DMS53 (cell line): ENCODE results near the gene FAM24A.

Source experiments
- DNase-seq: peaks from one replicate; lab custom pipeline; 2025; lab: John Stamatoyannopoulos, UW

The FAM24A gene

DNA sequence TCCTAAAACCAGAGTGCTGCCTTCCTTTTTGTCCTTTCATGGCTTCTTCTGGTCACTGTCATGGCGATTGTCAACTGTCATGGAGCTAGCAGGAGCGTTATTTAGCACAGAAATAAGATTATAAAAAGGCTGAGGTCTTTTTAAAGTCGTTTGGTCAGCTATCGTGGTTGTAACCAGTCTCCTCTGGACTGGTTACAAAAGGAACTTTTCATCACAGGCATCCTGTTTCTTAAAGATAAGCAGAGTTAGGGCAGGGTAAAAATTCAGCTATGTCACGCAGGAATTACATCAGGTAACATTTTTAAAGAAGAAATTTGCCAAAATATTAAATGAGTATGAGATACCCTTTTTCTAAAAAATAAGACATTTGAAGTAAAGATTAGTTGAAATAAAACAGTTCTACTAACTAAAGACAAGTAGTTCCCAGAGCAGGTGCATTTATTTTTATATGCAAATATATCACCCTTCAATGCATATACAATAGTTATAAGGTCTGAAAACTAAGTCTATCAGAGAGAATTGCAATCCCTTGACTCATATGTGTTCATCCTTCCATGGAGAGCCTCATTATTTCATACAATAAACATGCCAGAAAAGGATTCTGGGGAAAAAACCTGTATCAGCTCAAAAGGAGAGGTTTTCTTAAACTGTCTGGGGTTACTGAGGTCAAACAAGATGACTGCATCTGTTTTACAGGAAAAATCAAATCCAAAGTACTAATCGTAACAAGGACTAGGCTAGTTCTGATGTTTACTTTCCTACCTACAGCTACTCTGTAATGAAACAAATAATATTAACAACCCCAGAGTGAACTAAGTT, 20.9 kb downstream of the FAM24A start:
- DNase-seq = no peak

DNA sequence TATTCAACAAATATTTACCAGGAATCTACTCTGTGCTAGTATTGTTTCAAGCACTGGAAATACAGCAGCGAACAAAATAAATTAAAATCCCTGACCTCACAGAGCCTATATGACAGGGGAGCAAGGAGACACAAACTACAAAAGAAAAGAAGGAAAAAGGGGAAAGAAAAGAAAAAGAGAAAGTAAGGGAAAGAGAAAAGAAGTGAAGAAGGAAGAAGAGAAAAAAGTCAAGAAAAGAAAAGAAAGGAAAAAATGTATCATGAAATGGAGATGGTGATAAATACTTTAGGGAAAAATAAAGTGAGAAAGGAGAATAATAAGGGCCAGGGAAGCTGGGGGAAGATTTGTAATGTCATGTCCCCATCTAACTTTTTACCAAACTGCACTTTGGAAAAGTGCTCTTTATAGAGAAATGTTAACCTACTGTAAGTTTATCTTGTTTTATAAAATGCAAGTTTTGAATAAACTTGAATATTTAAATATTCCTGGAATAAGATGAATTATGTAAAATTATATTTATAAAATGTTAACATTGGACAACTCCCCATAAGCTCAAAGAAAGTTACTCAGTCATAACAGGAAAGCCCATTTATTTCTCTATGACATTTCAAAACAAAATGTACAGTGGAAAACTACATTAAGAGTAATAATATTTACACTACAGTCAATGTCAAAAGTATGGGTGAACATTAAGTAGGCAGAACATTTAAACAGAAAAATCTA, 28.9 kb downstream of the FAM24A start:
- no peak for DNase-seq

DNA sequence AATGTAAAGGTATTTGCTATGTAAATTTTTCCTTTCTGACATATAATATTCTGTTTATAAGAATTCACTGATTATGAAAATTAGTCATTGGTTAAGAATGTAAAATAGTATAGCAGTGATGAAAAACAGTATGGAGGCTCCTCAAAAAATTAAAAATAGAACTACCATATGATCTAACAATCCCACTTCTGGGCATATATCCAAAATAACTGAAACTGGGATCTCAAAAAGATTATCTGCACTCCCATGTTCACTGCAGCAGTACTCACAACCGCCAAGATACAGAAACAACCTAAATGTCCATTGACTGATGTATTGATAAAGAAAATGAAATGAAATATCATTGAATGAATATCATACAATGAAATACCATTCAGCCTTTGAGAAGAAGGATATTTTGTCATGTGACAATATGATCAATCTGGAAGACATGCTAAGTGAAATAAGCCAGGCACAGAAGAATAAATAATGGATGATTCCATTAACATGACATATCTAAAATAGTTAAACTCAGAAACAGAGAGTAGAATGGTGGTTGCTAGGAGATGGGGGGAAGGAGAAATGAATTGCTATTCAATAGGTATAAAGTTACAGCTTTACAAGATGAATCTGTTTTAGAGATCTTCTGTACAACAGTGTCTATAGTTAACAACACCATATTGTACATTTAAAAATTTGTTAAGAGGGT, 29.6 kb downstream of the FAM24A start:
- no peak for DNase-seq

DNA sequence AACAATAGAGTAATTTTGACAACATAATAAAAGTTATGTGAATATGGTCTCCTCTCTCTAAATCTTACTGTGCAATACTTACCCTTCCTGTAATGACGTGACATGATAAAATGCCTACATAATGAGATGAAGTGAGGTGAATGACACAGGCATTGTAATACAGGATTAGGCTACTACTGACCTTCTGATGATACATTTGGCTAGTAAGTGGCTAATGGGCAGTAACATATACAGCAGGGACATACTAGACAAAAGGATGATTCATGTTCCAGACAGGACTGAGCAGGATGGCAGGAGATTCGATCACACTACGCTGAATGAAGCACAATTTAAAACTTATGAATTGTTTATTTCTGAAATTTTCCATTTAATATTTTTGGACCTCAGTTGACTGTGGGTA, 38.9 kb downstream of the FAM24A start:
- DNase-seq = no peak

DNA sequence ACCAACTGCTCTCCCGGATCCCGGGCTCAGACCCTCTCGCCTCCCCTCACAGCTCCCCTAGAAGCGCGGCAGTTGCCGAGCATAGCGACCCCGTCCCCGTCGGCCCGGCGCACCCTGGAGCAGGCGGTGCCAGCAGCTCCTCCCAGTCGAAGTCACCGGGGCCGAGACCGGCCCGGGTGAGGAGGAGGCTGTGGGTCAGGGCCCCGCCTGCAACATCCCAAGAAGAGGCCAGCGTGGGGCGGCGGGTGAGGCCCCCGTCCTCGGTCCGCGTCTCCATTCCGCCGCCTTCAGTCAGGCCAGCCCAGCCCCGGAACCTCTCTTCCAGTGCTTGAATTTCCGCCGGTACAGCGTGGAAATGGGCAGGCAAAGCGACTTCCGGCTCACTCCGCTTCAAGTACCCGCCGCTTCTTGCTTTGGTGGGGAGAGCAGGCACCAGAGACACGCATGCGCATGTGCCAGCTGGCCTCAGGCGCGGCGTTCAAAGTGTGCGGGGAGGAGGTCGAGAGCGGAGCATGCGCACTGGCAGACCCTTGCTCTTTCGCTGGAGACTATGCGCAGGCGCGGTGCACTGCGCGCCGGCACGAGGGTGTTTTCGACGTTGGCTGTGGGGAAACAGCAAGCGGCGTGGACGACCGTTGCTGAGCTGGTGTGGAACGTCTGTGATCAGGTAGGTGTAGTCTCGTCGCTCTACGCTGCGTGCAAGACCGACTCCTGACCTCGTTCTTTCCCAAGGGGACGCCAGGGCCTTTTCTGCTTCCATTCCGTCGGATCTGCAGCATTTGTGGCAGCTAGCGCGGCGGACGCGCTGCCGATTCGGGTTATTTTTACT, 43.7 kb downstream of the FAM24A start, which contains the start of gene C10orf88:
Gene C10orf88, minus strand, starts transcription at position 326 of the 829 bp plus-strand sequence. Its CDS starts 49 bp downstream, at position 277.
- DNase-seq = peak; percentile 99

DNA sequence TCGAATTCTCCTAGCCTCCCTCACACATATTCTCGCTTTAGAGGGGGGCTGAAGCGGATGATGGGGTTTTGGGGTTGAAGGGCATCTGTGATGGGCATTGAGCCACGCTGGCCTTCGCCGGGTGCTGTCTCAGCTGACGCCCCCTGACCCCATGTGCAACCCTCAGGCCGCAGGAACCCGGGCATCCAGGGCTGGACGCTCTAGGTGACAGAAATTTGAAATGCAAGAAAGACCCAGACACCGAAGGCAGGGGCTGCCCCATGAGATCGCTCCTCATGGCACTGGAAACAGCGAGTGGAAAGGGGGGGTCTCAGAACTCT, 44.3 kb downstream of the FAM24A start:
- peak; percentile 42 for DNase-seq

DNA sequence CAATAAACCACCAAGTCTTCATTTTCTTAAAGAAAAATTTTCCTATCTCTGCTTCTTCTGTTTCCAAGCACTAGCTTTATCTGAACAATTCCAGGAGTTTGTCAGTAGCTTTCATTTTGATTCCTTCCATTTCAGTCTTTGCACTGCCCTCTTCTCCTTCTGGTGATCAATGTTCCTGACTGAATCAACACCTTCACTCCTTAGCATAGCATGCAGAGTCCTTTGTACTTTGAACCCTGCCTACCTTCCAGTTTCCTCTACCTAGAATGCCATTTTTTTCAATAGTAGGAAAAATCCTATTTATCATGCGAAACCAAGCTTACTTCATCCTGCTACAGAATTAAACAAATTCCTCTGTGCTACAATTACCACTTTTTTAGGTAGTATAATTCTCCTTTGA, 45.5 kb downstream of the FAM24A start:
- DNase-seq = no peak

DNA sequence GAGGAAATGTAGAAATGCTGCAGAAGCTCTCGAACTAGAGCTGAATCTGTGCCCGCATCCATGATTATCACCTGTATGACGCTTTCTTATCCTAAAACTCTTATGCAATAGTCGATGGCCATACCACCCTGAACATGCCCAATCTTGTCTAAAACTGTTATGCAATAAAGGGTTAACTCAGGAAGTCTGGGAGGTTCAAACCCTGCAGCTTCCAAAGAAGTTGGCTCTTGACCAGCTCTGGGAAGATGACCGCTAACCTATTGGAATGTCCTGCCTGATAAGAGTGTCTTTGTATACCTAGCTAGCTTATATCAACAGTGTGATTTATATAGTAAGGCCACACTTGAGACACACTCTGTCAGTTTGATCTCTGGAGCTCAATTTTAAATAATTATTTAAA, 47.1 kb downstream of the FAM24A start:
- no peak for DNase-seq

DNA sequence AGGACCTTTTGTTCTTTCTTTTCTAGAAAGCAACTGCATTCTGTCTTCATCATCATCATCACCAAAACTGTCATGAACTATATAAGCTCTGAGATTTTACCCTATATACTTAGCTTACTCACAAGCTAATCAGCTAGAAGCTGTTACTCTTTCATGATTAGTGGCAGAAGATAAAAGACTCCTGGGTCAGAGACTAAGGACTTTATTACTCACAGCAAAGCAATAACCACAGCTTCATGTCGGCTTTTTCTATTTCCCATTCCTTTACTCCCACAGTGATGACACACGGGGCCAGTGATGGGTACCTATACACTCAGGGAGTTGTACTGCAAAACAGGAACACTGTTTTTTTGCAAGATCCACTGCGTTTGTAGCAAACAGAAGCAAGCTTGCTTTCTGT, 52.0 kb downstream of the FAM24A start:
- no peak for DNase-seq
